H9 (cell line): ENCODE measurements around the gene KCNJ1. TPM values are rescaled to one million over a fixed set of nuclear protein-coding genes. Genes with fewer than 3 reads are reported as not detected.

Experiments used
- DNase-seq: peaks from one replicate; pipeline ENCODE4 v3.0.0-alpha.2; 2017
- H2AFZ ChIP-seq: one replicate; pipeline ENCODE4 v1.6.1; 2013; ENCODE audit warnings: mild to moderate bottlenecking, low read length, control low read depth, moderate library complexity
- H2AK5ac ChIP-seq: 2 replicates; pipeline ENCODE4 v1.6.1; 2013; ENCODE audit warnings: low read length, control low read depth, mixed read lengths; ENCODE audit not compliant: insufficient read length
- H2BK120ac ChIP-seq: one replicate; pipeline ENCODE4 v1.6.1; 2013; ENCODE audit warnings: low read depth, mild to moderate bottlenecking, low read length, control low read depth, inconsistent platforms; ENCODE audit not compliant: poor library complexity, severe bottlenecking
- H2BK12ac ChIP-seq: 2 replicates; pipeline ENCODE4 v1.6.1; 2013; ENCODE audit warnings: low read length, control low read depth, mixed read lengths, low read depth; ENCODE audit not compliant: insufficient read length
- H2BK15ac ChIP-seq: 2 replicates; pipeline ENCODE4 v1.6.1; 2013; ENCODE audit warnings: low read depth, low read length, control low read depth
- H2BK20ac ChIP-seq: one replicate; pipeline ENCODE4 v1.6.1; 2013; ENCODE audit warnings: low read depth, mild to moderate bottlenecking, low read length, control low read depth, inconsistent platforms; ENCODE audit not compliant: poor library complexity, severe bottlenecking
- H2BK5ac ChIP-seq: 2 replicates; pipeline ENCODE4 v1.6.1; 2013; ENCODE audit warnings: low read length, control low read depth, mixed read lengths; ENCODE audit not compliant: insufficient read length
- H3K14ac ChIP-seq: 2 replicates; pipeline ENCODE4 v1.6.1; 2013; ENCODE audit warnings: low read length, control low read depth; ENCODE audit not compliant: insufficient read depth
- H3K18ac ChIP-seq: 2 replicates; pipeline ENCODE4 v1.6.1; 2013; ENCODE audit warnings: low read depth, mild to moderate bottlenecking, mixed read lengths, low read length, control low read depth; ENCODE audit not compliant: insufficient read length
- H3K23ac ChIP-seq: 2 replicates; pipeline ENCODE4 v1.6.1; 2013; ENCODE audit warnings: low read length, control low read depth, mixed read lengths, low read depth; ENCODE audit not compliant: insufficient read length
- H3K23me2 ChIP-seq: 2 replicates; pipeline ENCODE4 v1.6.1; 2013; ENCODE audit warnings: low read depth, mild to moderate bottlenecking, mixed read lengths, low read length, control low read depth; ENCODE audit not compliant: insufficient read length, poor library complexity, severe bottlenecking
- H3K27ac ChIP-seq: 2 replicates; pipeline ENCODE4 v1.5.1; 2013; ENCODE audit warnings: low read length, control low read depth, mixed read lengths, low read depth; ENCODE audit not compliant: insufficient read length
- H3K27me3 ChIP-seq: 2 replicates; pipeline ENCODE4 v1.6.1; 2013; ENCODE audit warnings: low read length, control low read depth, inconsistent platforms; ENCODE audit not compliant: insufficient read depth
- H3K4ac ChIP-seq: 2 replicates; pipeline ENCODE4 v1.6.1; 2013; ENCODE audit warnings: low read depth, mild to moderate bottlenecking, control low read depth, inconsistent platforms, low read length, moderate library complexity
- H3K4me1 ChIP-seq: 2 replicates; pipeline ENCODE4 v1.6.1; 2013; ENCODE audit warnings: low read length, control low read depth, inconsistent platforms; ENCODE audit not compliant: insufficient read depth
- H3K4me2 ChIP-seq: 2 replicates; pipeline ENCODE4 v1.6.1; 2013; ENCODE audit warnings: low read length, control low read depth, mixed read lengths; ENCODE audit not compliant: insufficient read length, insufficient read depth
- H3K56ac ChIP-seq: 2 replicates; pipeline ENCODE4 v1.6.1; 2013; ENCODE audit warnings: low read depth, mild to moderate bottlenecking, mixed read lengths, low read length, control low read depth; ENCODE audit not compliant: insufficient read length
- H3K79me1 ChIP-seq: 2 replicates; pipeline ENCODE4 v1.6.1; 2013; ENCODE audit warnings: low read depth, mild to moderate bottlenecking, moderate library complexity, low read length, control low read depth, inconsistent platforms; ENCODE audit not compliant: insufficient read depth, poor library complexity, severe bottlenecking
- H3K79me2 ChIP-seq: 2 replicates; pipeline ENCODE4 v1.6.1; 2013; ENCODE audit warnings: low read length, control low read depth, inconsistent platforms; ENCODE audit not compliant: insufficient read depth
- H3K9ac ChIP-seq: 2 replicates; pipeline ENCODE4 v1.6.1; 2013; ENCODE audit warnings: low read length, control low read depth, mixed read lengths; ENCODE audit not compliant: insufficient read length; ENCODE audit errors: extremely low read depth
- H3K9me3 ChIP-seq: one replicate; pipeline ENCODE4 v1.6.1; 2013; ENCODE audit warnings: low read depth, low read length, inconsistent platforms; ENCODE audit not compliant: control insufficient read depth
- H3T11ph ChIP-seq: one replicate; pipeline ENCODE4 v1.6.1; 2013; ENCODE audit warnings: mild to moderate bottlenecking, low read length, control low read depth, inconsistent platforms
- H4K20me1 ChIP-seq: one replicate; pipeline ENCODE4 v1.6.1; 2013; ENCODE audit not compliant: control insufficient read depth, insufficient read length, insufficient read depth
- H4K5ac ChIP-seq: 2 replicates; pipeline ENCODE4 v1.6.1; 2013; ENCODE audit warnings: low read depth, mild to moderate bottlenecking, mixed read lengths, low read length, control low read depth; ENCODE audit not compliant: insufficient read length
- H4K8ac ChIP-seq: replicated peaks from 2 replicates; pipeline ENCODE4 v1.6.1; 2013; ENCODE audit warnings: low read length, control low read depth, mixed read lengths, low read depth; ENCODE audit not compliant: insufficient read length
- H4K91ac ChIP-seq: 2 replicates; pipeline ENCODE4 v1.6.1; 2013; ENCODE audit warnings: low read depth, mild to moderate bottlenecking, moderate library complexity, mixed read lengths, low read length, control low read depth; ENCODE audit not compliant: insufficient read length
- H3K27ac Mint-ChIP-seq, 3 experiments: 2 replicates in 2 of 3; 3 replicates in 1 of 3; pipeline ENCODE4 v1.8.0; 2020 to 2021; ENCODE audit warnings: mixed read lengths in 3 of 3, mild to moderate bottlenecking in 1 of 3, moderate library complexity in 1 of 3
- H3K27me3 Mint-ChIP-seq: 2 replicates; pipeline ENCODE4 v1.8.0; 2021; ENCODE audit warnings: low read depth, mild to moderate bottlenecking, moderate library complexity, mixed read lengths
- H3K36me3 Mint-ChIP-seq, 3 experiments: 2 replicates in 2 of 3; 3 replicates in 1 of 3; pipeline ENCODE4 v1.8.0; 2020 to 2021; ENCODE audit warnings: low read depth in 3 of 3, mixed read lengths in 3 of 3; ENCODE audit not compliant: insufficient read depth in 1 of 3
- H3K4me1 Mint-ChIP-seq, 2 experiments: 2 replicates each; pipeline ENCODE4 v1.8.0; 2020; ENCODE audit warnings: mixed read lengths in 2 of 2
- H3K4me3 Mint-ChIP-seq, 2 experiments: 2 replicates in 1 of 2; 3 replicates in 1 of 2; pipeline ENCODE4 v1.8.0; 2020 to 2021; ENCODE audit warnings: mild to moderate bottlenecking in 2 of 2, mixed read lengths in 2 of 2, moderate library complexity in 1 of 2
- H3K9me3 Mint-ChIP-seq, 2 experiments: 2 replicates in 1 of 2; 3 replicates in 1 of 2; pipeline ENCODE4 v1.8.0; 2020; ENCODE audit warnings: mild to moderate bottlenecking in 2 of 2, mixed read lengths in 2 of 2, moderate library complexity in 1 of 2
- WGBS: extraction: QIAGEN DNeasy Blood & Tissue Kit; methylation state at CpG from one replicate; pipeline ENCODE4 v1.1.7; 2013; ENCODE audit warnings: missing lambda C conversion rate, low lambda C conversion rate, mixed read lengths; ENCODE audit not compliant: insufficient read length; ENCODE audit errors: extremely low coverage; 5-methylcytosine and 5-hydroxymethylcytosine counted together
- total RNA-seq: library from RNA; stranded (reverse); gene quantifications from 2 replicates; pipeline ENCODE4 v1.2.1, GENCODE V29; 2021
- TF ChIP-seq, protein P1 (sequence below): fragments of 200-600 bp; sonication (generic); conservative IDR thresholded peaks from 3 replicates; pipeline ENCODE4 v1.8.0; 2021; ENCODE audit warnings: antibody characterized with exemption, mild to moderate bottlenecking

KCNJ1 gene
- total RNA-seq, 1 experiment from 2014 or later: not detected

DNA sequence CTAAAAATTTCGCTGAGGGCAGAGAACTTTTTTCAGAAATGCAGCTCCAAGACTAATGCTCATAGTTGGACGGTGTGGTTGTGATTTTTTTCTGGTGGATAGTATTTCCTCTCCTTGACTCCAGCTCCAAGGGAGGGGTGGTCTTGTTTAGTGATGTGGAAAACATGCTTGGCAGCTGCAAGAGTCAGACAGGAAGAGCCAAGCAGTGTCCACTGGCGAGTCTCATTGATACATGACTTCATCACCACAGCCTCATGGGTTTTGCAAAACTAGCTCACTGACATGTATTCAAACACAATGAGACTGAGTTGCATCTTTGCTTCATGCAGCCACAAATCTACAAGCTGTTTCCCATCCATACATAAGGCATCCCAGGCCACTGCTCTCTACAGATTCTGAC is 7.3 kb upstream of the KCNJ1 start:
- no peak overlapping the region for H2BK15ac ChIP-seq
- no peak overlapping the region for H2BK12ac ChIP-seq
- peaks cover 3% of the 10 kb centered on the region for H3K23me2 ChIP-seq
- no peaks in the 10 kb centered on the region for H3K79me1 ChIP-seq
- Mint-ChIP-seq H3K36me3 (no peaks in the 10 kb centered on the region; a peak in 2 of 7 replicates), H3K27me3 (peaks cover 53% of the 10 kb centered on the region), H3K27ac (no peak overlapping the region), H3K4me3 (no peak overlapping the region), H3K9me3 (no peaks in the 10 kb centered on the region; a peak in 1 of 5 replicates), H3K4me1 (peaks cover 42% of the 10 kb centered on the region in 2 experiments)
- H3K79me2 ChIP-seq: no peaks in the 10 kb centered on the region
- no peak overlapping the region for H3K14ac ChIP-seq
- H3K27ac ChIP-seq: no peak overlapping the region
- no peak overlapping the region for H3K4ac ChIP-seq
- no peaks in the 10 kb centered on the region; the same call in 1 of the 2 replicates for H3K27me3 ChIP-seq
- no peak overlapping the region for H3K4me2 ChIP-seq
- no peak overlapping the region for H4K8ac ChIP-seq
- no peak overlapping the region for H3K9ac ChIP-seq
- H3K4me1 ChIP-seq: peaks cover 17% of the 10 kb centered on the region
- H2AFZ ChIP-seq: no peak overlapping the region
- no CpG with 5 or more reads among the region's 3 CpGs for WGBS
- no peak overlapping the region for H2BK20ac ChIP-seq
- DNase-seq: no peak
- TF ChIP-seq, protein P1, sequence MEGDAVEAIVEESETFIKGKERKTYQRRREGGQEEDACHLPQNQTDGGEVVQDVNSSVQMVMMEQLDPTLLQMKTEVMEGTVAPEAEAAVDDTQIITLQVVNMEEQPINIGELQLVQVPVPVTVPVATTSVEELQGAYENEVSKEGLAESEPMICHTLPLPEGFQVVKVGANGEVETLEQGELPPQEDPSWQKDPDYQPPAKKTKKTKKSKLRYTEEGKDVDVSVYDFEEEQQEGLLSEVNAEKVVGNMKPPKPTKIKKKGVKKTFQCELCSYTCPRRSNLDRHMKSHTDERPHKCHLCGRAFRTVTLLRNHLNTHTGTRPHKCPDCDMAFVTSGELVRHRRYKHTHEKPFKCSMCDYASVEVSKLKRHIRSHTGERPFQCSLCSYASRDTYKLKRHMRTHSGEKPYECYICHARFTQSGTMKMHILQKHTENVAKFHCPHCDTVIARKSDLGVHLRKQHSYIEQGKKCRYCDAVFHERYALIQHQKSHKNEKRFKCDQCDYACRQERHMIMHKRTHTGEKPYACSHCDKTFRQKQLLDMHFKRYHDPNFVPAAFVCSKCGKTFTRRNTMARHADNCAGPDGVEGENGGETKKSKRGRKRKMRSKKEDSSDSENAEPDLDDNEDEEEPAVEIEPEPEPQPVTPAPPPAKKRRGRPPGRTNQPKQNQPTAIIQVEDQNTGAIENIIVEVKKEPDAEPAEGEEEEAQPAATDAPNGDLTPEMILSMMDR: no peak
- H3T11ph ChIP-seq: no peak overlapping the region
- no peak overlapping the region for H2AK5ac ChIP-seq
- H3K9me3 ChIP-seq: no peaks in the 10 kb centered on the region
- no peak overlapping the region for H4K91ac ChIP-seq
- H2BK120ac ChIP-seq: no peak overlapping the region
- no peaks in the 10 kb centered on the region for H4K20me1 ChIP-seq
- H3K23ac ChIP-seq: no peak overlapping the region
- H3K18ac ChIP-seq: no peak overlapping the region
- no peak overlapping the region for H3K56ac ChIP-seq
- no peak overlapping the region for H4K5ac ChIP-seq
- no peak overlapping the region for H2BK5ac ChIP-seq
